ENCODE measurements around the gene DRC7.

The DRC7 gene

DNA sequence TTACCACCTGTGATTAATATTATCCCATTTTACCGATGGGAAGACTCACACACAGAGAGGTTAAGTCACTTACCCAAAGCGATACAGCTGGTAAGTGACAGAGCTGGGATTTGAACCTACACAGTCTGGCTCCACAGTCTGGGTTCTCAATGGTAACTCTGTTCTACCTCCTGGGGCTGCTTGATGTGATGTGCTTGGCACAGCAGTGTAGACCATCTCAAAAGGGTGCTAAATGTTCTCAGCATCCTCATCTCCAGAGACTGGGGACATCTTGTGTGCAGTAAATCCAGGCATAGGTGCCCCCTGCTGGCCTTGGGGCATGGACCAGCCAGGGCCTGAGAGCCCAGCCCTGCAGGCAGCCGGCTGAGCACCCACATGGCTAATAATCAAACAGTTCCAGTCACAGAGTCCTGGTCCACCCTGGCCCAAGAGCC lies 25.6 kb downstream of the DRC7 start:
- peak; percentile 74 for TF ChIP-seq CTCF (IDR thresholded peaks at IDR 0.05)
- no peak overlapping the region for H3K4me3 ChIP-seq (ENCODE audit: low read depth, low read length)
- no peak overlapping the region for H2AFZ ChIP-seq
- H3K4me2 ChIP-seq (ENCODE audit: low read length): no peak overlapping the region
- no peaks in the 10 kb centered on the region for H3K27me3 ChIP-seq (ENCODE audit: control insufficient read depth, insufficient read depth, low read length)
- no peaks in the 10 kb centered on the region for H3K79me2 ChIP-seq
- H3K9me3 ChIP-seq (ENCODE audit: control insufficient read depth, low read length): no peaks in the 10 kb centered on the region
- no peaks in the 10 kb centered on the region for H3K36me3 ChIP-seq (ENCODE audit: control insufficient read depth, insufficient read depth, low read length)
- no peak overlapping the region for H3K27ac ChIP-seq
- H3K9ac ChIP-seq: no peak overlapping the region
- no peaks in the 10 kb centered on the region for H3K4me1 ChIP-seq

- Histone ChIP-seq H3K4me3 (ENCODE audit: low read depth, low read length) (no peak overlapping the region), H3K9ac (no peak overlapping the region), H3K27ac (no peak overlapping the region), H3K79me2 (no peaks in the 10 kb centered on the region), H2AFZ (no peak overlapping the region), H3K4me1 (no peaks in the 10 kb centered on the region), H3K4me2 (ENCODE audit: low read length) (no peak overlapping the region), H3K36me3 (ENCODE audit: control insufficient read depth, insufficient read depth, low read length) (no peaks in the 10 kb centered on the region), H3K9me3 (ENCODE audit: control insufficient read depth, low read length) (no peaks in the 10 kb centered on the region), H3K27me3 (ENCODE audit: control insufficient read depth, insufficient read depth, low read length) (no peaks in the 10 kb centered on the region)
- no peak for TF ChIP-seq CTCF (IDR thresholded peaks at IDR 0.05)
Measured at GRCh38 chr16:57721356-57722209, 27.0 kb downstream of the DRC7 start.

- no peaks in the 10 kb centered on the region for H3K36me3 ChIP-seq (ENCODE audit: control insufficient read depth, insufficient read depth, low read length)
- no peaks in the 10 kb centered on the region for H3K4me1 ChIP-seq
- no peak overlapping the region for H3K4me3 ChIP-seq (ENCODE audit: low read depth, low read length)
- no peaks in the 10 kb centered on the region for H3K9me3 ChIP-seq (ENCODE audit: control insufficient read depth, low read length)
- H3K4me2 ChIP-seq (ENCODE audit: low read length): no peak overlapping the region
- no peak overlapping the region for H2AFZ ChIP-seq
- no peak overlapping the region for H3K9ac ChIP-seq
- no peaks in the 10 kb centered on the region for H3K27me3 ChIP-seq (ENCODE audit: control insufficient read depth, insufficient read depth, low read length)
- no peak for TF ChIP-seq CTCF (IDR thresholded peaks at IDR 0.05)
- no peak overlapping the region for H3K27ac ChIP-seq
- H3K79me2 ChIP-seq: no peaks in the 10 kb centered on the region
Measured at GRCh38 chr16:57722210-57722499, 27.5 kb downstream of the DRC7 start.

DNA sequence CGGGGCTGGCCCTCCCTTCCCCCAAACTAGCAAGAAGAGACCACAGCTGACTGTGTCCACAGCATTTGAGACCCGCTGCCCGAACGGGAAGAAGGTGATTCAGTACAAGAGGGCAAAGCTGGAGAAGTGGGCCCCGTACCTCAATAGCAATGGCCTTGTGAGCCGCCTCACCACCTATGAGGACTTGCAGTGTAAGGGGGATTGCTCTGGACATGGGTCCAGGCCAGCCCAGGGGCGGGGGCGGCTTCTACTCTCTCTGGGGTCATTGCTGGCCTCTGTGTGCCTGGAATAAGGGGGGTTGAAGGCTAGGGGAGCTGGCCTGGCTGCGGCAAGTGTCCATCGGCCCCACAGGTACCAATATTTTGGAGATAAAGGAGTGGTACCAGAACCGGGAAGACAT lies 28.0 kb downstream of the DRC7 start:
- Histone ChIP-seq H2AFZ (no peak overlapping the region), H3K4me1 (no peaks in the 10 kb centered on the region), H3K27me3 (ENCODE audit: control insufficient read depth, insufficient read depth, low read length) (no peaks in the 10 kb centered on the region), H3K79me2 (no peaks in the 10 kb centered on the region), H3K9ac (no peak overlapping the region), H3K4me2 (ENCODE audit: low read length) (no peak overlapping the region), H3K4me3 (ENCODE audit: low read depth, low read length) (no peak overlapping the region), H3K9me3 (ENCODE audit: control insufficient read depth, low read length) (no peaks in the 10 kb centered on the region), H3K36me3 (ENCODE audit: control insufficient read depth, insufficient read depth, low read length) (no peaks in the 10 kb centered on the region), H3K27ac (no peak overlapping the region)
- no peak for TF ChIP-seq CTCF (IDR thresholded peaks at IDR 0.05)

GRCh38 chr16:57723170-57723569 lies 28.6 kb downstream of the DRC7 start:
- Histone ChIP-seq H3K79me2 (no peaks in the 10 kb centered on the region), H2AFZ (no peak overlapping the region), H3K9me3 (ENCODE audit: control insufficient read depth, low read length) (no peaks in the 10 kb centered on the region), H3K27me3 (ENCODE audit: control insufficient read depth, insufficient read depth, low read length) (no peaks in the 10 kb centered on the region), H3K27ac (no peak overlapping the region), H3K9ac (no peak overlapping the region), H3K4me2 (ENCODE audit: low read length) (no peak overlapping the region), H3K4me1 (no peaks in the 10 kb centered on the region), H3K4me3 (ENCODE audit: low read depth, low read length) (no peak overlapping the region), H3K36me3 (ENCODE audit: control insufficient read depth, insufficient read depth, low read length) (no peaks in the 10 kb centered on the region)
- TF ChIP-seq CTCF (IDR thresholded peaks at IDR 0.05): no peak

Data from parathyroid adenoma (tissue), 2 donors.